Glutamatergic neuron (in vitro differentiated cells): ENCODE data around the gene KCNK2. TPM values are rescaled to one million over a fixed set of nuclear protein-coding genes. Genes with fewer than 3 reads are reported as not detected.

Experiments
- DNase-seq: peaks from one replicate; pipeline ENCODE4 v3.0.0; 2022
- H3K27ac Mint-ChIP-seq: one replicate; pipeline ENCODE4 v1.8.0; 2020; ENCODE audit warnings: mild to moderate bottlenecking, mixed read lengths, inconsistent platforms; ENCODE audit not compliant: unreplicated experiment
- H3K27me3 Mint-ChIP-seq: one replicate; pipeline ENCODE4 v1.8.0; 2020; ENCODE audit warnings: mild to moderate bottlenecking, moderate library complexity, mixed read lengths, inconsistent platforms; ENCODE audit not compliant: unreplicated experiment
- H3K36me3 Mint-ChIP-seq: one replicate; pipeline ENCODE4 v1.8.0; 2020; ENCODE audit warnings: mild to moderate bottlenecking, mixed read lengths, inconsistent platforms; ENCODE audit not compliant: unreplicated experiment
- H3K4me1 Mint-ChIP-seq: one replicate; pipeline ENCODE4 v1.8.0; 2020; ENCODE audit warnings: mild to moderate bottlenecking, low read depth, mixed read lengths, inconsistent platforms; ENCODE audit not compliant: unreplicated experiment
- H3K4me3 Mint-ChIP-seq: one replicate; pipeline ENCODE4 v1.8.0; 2020; ENCODE audit warnings: mild to moderate bottlenecking, mixed read lengths, inconsistent platforms; ENCODE audit not compliant: unreplicated experiment
- H3K9me3 Mint-ChIP-seq: one replicate; pipeline ENCODE4 v1.8.0; 2020; ENCODE audit warnings: mild to moderate bottlenecking, moderate library complexity, mixed read lengths, inconsistent platforms; ENCODE audit not compliant: unreplicated experiment
- total RNA-seq: library from RNA; stranded (reverse); fragmentation: NEBNext Ultra II Directional; extraction: Animal tissue kit (Norgen Biotek cat#: 25700); gene quantifications from one replicate; pipeline ENCODE4 v1.2.1, GENCODE V29; 2021; ENCODE audit not compliant: unreplicated experiment
- TF ChIP-seq, protein P1 (sequence below): fragments of 200-600 bp; sonication (generic); IDR thresholded peaks from one replicate; pipeline ENCODE4 v1.5.0; 2021; ENCODE audit not compliant: partially characterized antibody, unreplicated experiment

KCNK2 gene
- total RNA-seq, 1 donor from 2014 or later, result not detected

DNA sequence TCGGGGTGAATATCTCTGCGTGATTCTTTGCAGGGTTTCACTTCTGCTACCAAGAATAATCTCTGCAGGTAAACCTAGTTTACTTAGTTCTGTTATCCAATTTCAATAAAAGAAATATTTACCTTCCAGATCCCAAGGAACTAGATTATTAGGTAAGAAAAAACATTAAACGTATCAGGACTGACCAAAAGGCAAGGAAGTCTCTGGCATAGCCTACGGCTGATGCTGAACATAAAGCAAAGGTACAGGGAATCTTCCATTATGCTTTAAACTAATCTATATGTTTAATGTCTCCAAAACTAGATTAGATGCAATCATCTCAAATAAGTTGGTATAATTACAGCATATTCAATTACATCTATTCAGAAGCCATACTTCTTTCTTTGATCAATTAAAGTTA is 168.9 kb downstream of the KCNK2 start:
- no peaks in the 10 kb centered on the region for H3K4me1 Mint-ChIP-seq
- peaks cover 2% of the 10 kb centered on the region for H3K27me3 Mint-ChIP-seq
- H3K9me3 Mint-ChIP-seq, result no peaks in the 10 kb centered on the region
- no peak overlapping the region for H3K4me3 Mint-ChIP-seq
- no peaks in the 10 kb centered on the region for H3K36me3 Mint-ChIP-seq
- no peak for DNase-seq
- no peak overlapping the region for H3K27ac Mint-ChIP-seq
- TF ChIP-seq, protein P1, sequence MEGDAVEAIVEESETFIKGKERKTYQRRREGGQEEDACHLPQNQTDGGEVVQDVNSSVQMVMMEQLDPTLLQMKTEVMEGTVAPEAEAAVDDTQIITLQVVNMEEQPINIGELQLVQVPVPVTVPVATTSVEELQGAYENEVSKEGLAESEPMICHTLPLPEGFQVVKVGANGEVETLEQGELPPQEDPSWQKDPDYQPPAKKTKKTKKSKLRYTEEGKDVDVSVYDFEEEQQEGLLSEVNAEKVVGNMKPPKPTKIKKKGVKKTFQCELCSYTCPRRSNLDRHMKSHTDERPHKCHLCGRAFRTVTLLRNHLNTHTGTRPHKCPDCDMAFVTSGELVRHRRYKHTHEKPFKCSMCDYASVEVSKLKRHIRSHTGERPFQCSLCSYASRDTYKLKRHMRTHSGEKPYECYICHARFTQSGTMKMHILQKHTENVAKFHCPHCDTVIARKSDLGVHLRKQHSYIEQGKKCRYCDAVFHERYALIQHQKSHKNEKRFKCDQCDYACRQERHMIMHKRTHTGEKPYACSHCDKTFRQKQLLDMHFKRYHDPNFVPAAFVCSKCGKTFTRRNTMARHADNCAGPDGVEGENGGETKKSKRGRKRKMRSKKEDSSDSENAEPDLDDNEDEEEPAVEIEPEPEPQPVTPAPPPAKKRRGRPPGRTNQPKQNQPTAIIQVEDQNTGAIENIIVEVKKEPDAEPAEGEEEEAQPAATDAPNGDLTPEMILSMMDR, result no peak

DNA sequence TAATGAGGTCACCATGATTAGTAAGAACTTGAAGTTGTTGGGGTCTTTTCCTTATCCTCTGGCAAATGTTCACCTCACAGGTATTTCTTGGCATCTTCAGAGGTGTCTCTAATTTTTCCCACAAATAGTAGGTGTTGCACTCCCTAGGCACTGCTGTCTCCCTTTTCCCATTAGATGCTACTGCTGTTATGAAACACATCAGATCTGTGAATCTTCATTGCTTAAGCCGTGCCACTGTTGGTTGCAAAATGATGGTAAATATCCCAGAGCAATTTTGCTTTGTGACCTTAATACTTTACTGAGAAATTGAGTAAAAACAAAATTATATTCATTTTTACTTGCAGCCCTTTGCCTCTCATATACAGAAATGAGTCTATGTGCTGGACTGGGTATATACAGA is 169.6 kb downstream of the KCNK2 start:
- Mint-ChIP-seq H3K27me3 (peaks cover 2% of the 10 kb centered on the region), H3K36me3 (no peaks in the 10 kb centered on the region), H3K4me3 (no peak overlapping the region), H3K27ac (no peak overlapping the region), H3K9me3 (no peaks in the 10 kb centered on the region), H3K4me1 (no peaks in the 10 kb centered on the region)
- TF ChIP-seq, protein P1, result no peak
- no peak for DNase-seq

DNA sequence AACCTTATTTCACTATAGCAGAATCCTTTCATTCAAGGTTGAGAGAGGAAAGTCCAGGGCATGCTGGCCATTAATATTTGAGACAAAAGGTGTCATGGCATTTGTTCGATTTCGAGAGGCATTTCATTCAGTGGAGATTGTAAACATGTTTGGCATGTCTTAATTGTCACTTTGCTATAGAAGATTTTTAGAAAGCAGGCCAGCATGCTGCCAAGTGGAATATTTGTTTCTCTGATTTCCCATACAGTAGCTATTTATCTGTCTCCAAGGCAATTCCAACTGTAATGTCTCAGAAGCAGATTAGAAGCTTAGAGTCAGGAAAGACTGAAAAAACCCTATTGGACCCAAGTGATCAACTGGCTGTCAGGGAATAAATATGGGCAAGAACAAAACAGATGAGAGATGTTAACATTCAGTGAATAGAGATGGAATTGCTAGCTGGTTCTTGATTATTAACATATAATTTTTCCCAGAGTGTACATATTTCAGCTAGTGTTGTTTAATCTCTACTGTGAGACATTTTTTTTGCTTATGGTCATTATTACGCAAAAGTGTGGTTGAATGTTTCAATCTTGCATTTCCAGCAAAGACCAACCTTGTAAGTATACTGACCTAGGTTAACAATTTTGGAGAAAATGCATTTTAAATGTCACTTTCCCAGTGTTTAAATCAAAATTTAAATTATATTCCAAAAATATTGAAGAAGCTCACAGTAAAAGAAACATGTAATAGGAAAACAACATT is 174.6 kb downstream of the KCNK2 start:
- Mint-ChIP-seq H3K4me1 (no peaks in the 10 kb centered on the region), H3K36me3 (no peaks in the 10 kb centered on the region), H3K9me3 (no peaks in the 10 kb centered on the region), H3K27ac (no peak overlapping the region), H3K27me3 (peaks cover 2% of the 10 kb centered on the region), H3K4me3 (no peak overlapping the region)
- no peak for DNase-seq
- TF ChIP-seq, protein P1, result no peak

GRCh38 chr1:215260711-215261110 is 178.2 kb downstream of the KCNK2 start:
- H3K27ac Mint-ChIP-seq, result no peak overlapping the region
- DNase-seq, result no peak
- no peaks in the 10 kb centered on the region for H3K4me1 Mint-ChIP-seq
- H3K4me3 Mint-ChIP-seq, result no peak overlapping the region
- no peaks in the 10 kb centered on the region for H3K9me3 Mint-ChIP-seq
- TF ChIP-seq, protein P1, result no peak
- no peaks in the 10 kb centered on the region for H3K36me3 Mint-ChIP-seq
- peaks cover 5% of the 10 kb centered on the region for H3K27me3 Mint-ChIP-seq

GRCh38 chr1:215262106-215262505 is 179.6 kb downstream of the KCNK2 start:
- Mint-ChIP-seq H3K27me3 (peaks cover 5% of the 10 kb centered on the region), H3K36me3 (no peaks in the 10 kb centered on the region), H3K27ac (no peak overlapping the region), H3K4me1 (no peaks in the 10 kb centered on the region), H3K4me3 (no peak overlapping the region), H3K9me3 (no peaks in the 10 kb centered on the region)
- no peak for DNase-seq
- TF ChIP-seq, protein P1, result no peak
